Adrenal gland (tissue), 5 donors: ENCODE results near the gene CEL.

Source experiments
- POLR2A ChIP-seq, 2 donors: fragments of 450-650 bp; IDR thresholded peaks; one replicate each; pipeline ENCODE4 v1.6.1; 2017; ENCODE audit warnings: antibody characterized with exemption in 2 of 2, mild to moderate bottlenecking in 2 of 2, moderate library complexity in 1 of 2
- TF ChIP-seq, protein P1 (sequence below), 6 experiments: fragments of 450-650 bp in 4 of 6; fragments of 200-600 bp in 2 of 6; sonication (generic) in 1 of 6; IDR thresholded peaks; 1 replicate in 5 of 6; 2 replicates in 1 of 6; pipeline versions ENCODE4 v1.5.1 to v1.8.0; 2016 to 2021; ENCODE audit warnings: antibody characterized with exemption in 6 of 6, mild to moderate bottlenecking in 2 of 6, moderate library complexity in 1 of 6
- donor health status: DM: no; HTN: no; CAD: no.

GRCh38 chr9:133117271-133118178 lies 55.7 kb downstream of the CEL start:
- TF ChIP-seq, protein P1, sequence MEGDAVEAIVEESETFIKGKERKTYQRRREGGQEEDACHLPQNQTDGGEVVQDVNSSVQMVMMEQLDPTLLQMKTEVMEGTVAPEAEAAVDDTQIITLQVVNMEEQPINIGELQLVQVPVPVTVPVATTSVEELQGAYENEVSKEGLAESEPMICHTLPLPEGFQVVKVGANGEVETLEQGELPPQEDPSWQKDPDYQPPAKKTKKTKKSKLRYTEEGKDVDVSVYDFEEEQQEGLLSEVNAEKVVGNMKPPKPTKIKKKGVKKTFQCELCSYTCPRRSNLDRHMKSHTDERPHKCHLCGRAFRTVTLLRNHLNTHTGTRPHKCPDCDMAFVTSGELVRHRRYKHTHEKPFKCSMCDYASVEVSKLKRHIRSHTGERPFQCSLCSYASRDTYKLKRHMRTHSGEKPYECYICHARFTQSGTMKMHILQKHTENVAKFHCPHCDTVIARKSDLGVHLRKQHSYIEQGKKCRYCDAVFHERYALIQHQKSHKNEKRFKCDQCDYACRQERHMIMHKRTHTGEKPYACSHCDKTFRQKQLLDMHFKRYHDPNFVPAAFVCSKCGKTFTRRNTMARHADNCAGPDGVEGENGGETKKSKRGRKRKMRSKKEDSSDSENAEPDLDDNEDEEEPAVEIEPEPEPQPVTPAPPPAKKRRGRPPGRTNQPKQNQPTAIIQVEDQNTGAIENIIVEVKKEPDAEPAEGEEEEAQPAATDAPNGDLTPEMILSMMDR (IDR thresholded peaks at IDR 0.05): peak in 3 of 6 experiments; percentile 17 to 33 (median 24)
- peak in 1 of 2 donors; percentile 68 for TF ChIP-seq POLR2A (IDR thresholded peaks at IDR 0.05)
